Astrocyte (in vitro differentiated cells and primary cell): ENCODE results near the gene LIN9.

Experiments used
- EZH2 ChIP-seq: IDR thresholded peaks from 2 replicates; pipeline ENCODE4 v1.6.1; 2012; ENCODE audit warnings: mild to moderate bottlenecking, low read length, inconsistent platforms; ENCODE audit not compliant: insufficient read depth
- TF ChIP-seq, protein P1 (sequence below): IDR thresholded peaks from 2 replicates; pipeline ENCODE4 v1.5.1; 2011; ENCODE audit warnings: low read depth, mild to moderate bottlenecking, inconsistent platforms, low read length, moderate library complexity; ENCODE audit not compliant: insufficient read depth

DNA sequence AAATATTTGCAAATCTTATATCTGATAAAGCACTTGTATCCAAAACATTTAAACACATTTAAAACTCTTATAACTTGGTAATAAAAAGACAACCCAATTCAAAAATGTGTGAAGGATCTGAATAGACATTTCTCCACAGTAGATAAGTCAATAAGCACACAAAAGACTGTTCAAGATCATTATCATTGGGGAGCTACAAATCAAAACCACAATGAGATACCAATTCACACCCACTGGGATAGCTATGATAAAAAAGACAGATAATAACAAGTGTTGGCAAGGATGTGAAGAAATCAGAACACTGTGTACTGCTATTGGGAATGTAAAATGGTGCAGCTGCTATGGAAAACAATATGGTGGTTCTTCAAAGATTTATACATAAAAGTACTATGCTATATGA, 5.1 kb upstream of the LIN9 start:
- TF ChIP-seq, protein P1, sequence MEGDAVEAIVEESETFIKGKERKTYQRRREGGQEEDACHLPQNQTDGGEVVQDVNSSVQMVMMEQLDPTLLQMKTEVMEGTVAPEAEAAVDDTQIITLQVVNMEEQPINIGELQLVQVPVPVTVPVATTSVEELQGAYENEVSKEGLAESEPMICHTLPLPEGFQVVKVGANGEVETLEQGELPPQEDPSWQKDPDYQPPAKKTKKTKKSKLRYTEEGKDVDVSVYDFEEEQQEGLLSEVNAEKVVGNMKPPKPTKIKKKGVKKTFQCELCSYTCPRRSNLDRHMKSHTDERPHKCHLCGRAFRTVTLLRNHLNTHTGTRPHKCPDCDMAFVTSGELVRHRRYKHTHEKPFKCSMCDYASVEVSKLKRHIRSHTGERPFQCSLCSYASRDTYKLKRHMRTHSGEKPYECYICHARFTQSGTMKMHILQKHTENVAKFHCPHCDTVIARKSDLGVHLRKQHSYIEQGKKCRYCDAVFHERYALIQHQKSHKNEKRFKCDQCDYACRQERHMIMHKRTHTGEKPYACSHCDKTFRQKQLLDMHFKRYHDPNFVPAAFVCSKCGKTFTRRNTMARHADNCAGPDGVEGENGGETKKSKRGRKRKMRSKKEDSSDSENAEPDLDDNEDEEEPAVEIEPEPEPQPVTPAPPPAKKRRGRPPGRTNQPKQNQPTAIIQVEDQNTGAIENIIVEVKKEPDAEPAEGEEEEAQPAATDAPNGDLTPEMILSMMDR, result no peak
- no peak for TF ChIP-seq EZH2
